A549 (cell line): ENCODE data around the gene KEL. TPM values are rescaled to one million over a fixed set of nuclear protein-coding genes. Genes with fewer than 3 reads are reported as not detected.

ENCODE experiments used
- ATAC-seq, 2 experiments: fragments of 200-7000 bp in 1 of 2; fragments of >200 bp in 1 of 2; cut with Nextera tagmentation in 1 of 2; cut with Tn5 transposase in 1 of 2; 3 replicates each; pipeline versions ENCODE4 v1.8.0 to v1.9.1; 2018 to 2020; ENCODE audit warnings: mild to moderate bottlenecking in 1 of 2, moderate library complexity in 1 of 2
- CTCF ChIA-PET: fragments of 300-600 bp; sonication (Branson Sonifier 250); formaldehyde crosslinking; extraction: SDS; loops from one replicate; lab custom pipeline; 2021; ENCODE audit warnings: antibody characterized with exemption, inconsistent platforms; lab: Yijun Ruan, JAX
- POLR2A ChIA-PET: fragments of 350-600 bp; formaldehyde crosslinking; extraction: SDS; loops from one replicate; lab custom pipeline; 2021; ENCODE audit warnings: antibody characterized with exemption, inconsistent platforms; lab: Yijun Ruan, JAX
- DNase-seq, 2 experiments: peaks; one replicate each; pipeline versions ENCODE4 v3.0.0 to v3.0.0-alpha.2; 2011 to 2016; ENCODE audit warnings: low read depth in 1 of 2, low spot score in 1 of 2
- FAIRE-seq: peaks from 2 replicates; lab custom pipeline; 2011; peaks lifted over from hg19 to GRCh38; lab: Jason Lieb, UNC
- H3K27ac ChIP-seq, 2 experiments: fragments of >200 bp; sonication (Bioruptor Twin); formaldehyde crosslinking; 3 replicates each; pipeline ENCODE4 v1.5.1; 2016 to 2017
- H3K4me1 ChIP-seq: fragments of >200 bp; sonication (Bioruptor Twin); formaldehyde crosslinking; 3 replicates; pipeline ENCODE4 v1.6.1; 2016
- H3K4me2 ChIP-seq: fragments of >200 bp; sonication (Bioruptor Twin); formaldehyde crosslinking; 3 replicates; pipeline ENCODE4 v1.6.1; 2016
- H3K4me3 ChIP-seq: fragments of >200 bp; sonication (Bioruptor Twin); formaldehyde crosslinking; 3 replicates; pipeline ENCODE4 v1.5.1; 2016
- H3K9me3 ChIP-seq: fragments of >200 bp; sonication (Bioruptor Twin); formaldehyde crosslinking; 3 replicates; pipeline ENCODE4 v1.6.1; 2016
- ATOH8 ChIP-seq: fragments of 250-450 bp; sonication (Bioruptor Pico); IDR thresholded peaks from 2 replicates; pipeline ENCODE4 v1.5.0; 2020; ENCODE audit warnings: low read depth, mild to moderate bottlenecking, moderate library complexity
- CHD4 ChIP-seq: fragments of 200-600 bp; sonication (generic); IDR thresholded peaks from 2 replicates; pipeline ENCODE4 v1.6.1; 2016; ENCODE audit warnings: antibody characterized with exemption, mild to moderate bottlenecking, borderline replicate concordance
- E2F6 ChIP-seq: IDR thresholded peaks from 2 replicates; pipeline ENCODE4 v1.6.1; 2012; ENCODE audit warnings: low read depth, borderline replicate concordance
- FOXS1 ChIP-seq: fragments of 250-450 bp; sonication (Bioruptor Pico); IDR thresholded peaks from 2 replicates; pipeline ENCODE4 v1.5.0; 2020; ENCODE audit warnings: mild to moderate bottlenecking, moderate library complexity
- GATA3 ChIP-seq: IDR thresholded peaks from 2 replicates; pipeline ENCODE4 v1.6.1; 2012; ENCODE audit warnings: borderline replicate concordance
- HEYL ChIP-seq: fragments of 250-450 bp; sonication (Bioruptor Pico); IDR thresholded peaks from 2 replicates; pipeline ENCODE4 v1.8.0; 2021; ENCODE audit warnings: mild to moderate bottlenecking, moderate library complexity
- HOXA7 ChIP-seq: fragments of 250-450 bp; sonication (Bioruptor Pico); IDR thresholded peaks from 2 replicates; pipeline ENCODE4 v1.5.0; 2020; ENCODE audit warnings: mild to moderate bottlenecking, moderate library complexity
- HOXB13 ChIP-seq: fragments of 250-450 bp; sonication (Bioruptor Pico); IDR thresholded peaks from 2 replicates; pipeline ENCODE4 v1.5.0; 2020; ENCODE audit warnings: low read depth, mild to moderate bottlenecking, moderate library complexity
- HOXB5 ChIP-seq: fragments of 250-450 bp; sonication (Bioruptor Pico); IDR thresholded peaks from 2 replicates; pipeline ENCODE4 v1.5.0; 2020; ENCODE audit warnings: mild to moderate bottlenecking, moderate library complexity
- JUN ChIP-seq, 2 experiments: fragments of >200 bp; sonication (Bioruptor Twin); formaldehyde crosslinking; IDR thresholded peaks; 2 replicates in 1 of 2; 3 replicates in 1 of 2; pipeline ENCODE4 v1.6.1; 2016 to 2017
- MAFK ChIP-seq: fragments of 450-650 bp; IDR thresholded peaks from 2 replicates; pipeline ENCODE4 v1.6.1; 2014; ENCODE audit not compliant: partially characterized antibody
- NPAS2 ChIP-seq: fragments of 250-450 bp; sonication (Bioruptor Pico); IDR thresholded peaks from 2 replicates; pipeline ENCODE4 v1.8.0; 2022; ENCODE audit warnings: mild to moderate bottlenecking, moderate library complexity, borderline replicate concordance
- RNF2 ChIP-seq: fragments of 200-600 bp; sonication (generic); IDR thresholded peaks from 2 replicates; pipeline ENCODE4 v1.6.1; 2016; ENCODE audit warnings: low read depth, mild to moderate bottlenecking, antibody characterized with exemption, moderate library complexity, borderline replicate concordance
- SREBF2 ChIP-seq: fragments of 450-650 bp; IDR thresholded peaks from 2 replicates; pipeline ENCODE4 v1.6.1; 2014; ENCODE audit warnings: mild to moderate bottlenecking, moderate library complexity
- ZFP36 ChIP-seq: fragments of 450-650 bp; IDR thresholded peaks from 2 replicates; pipeline ENCODE4 v1.6.1; 2014; ENCODE audit warnings: borderline replicate concordance; ENCODE audit not compliant: partially characterized antibody
- ZNF302 ChIP-seq: fragments of 250-450 bp; sonication (Bioruptor Pico); IDR thresholded peaks from 2 replicates; pipeline ENCODE4 v1.9.0; 2021; ENCODE audit warnings: inconsistent platforms, mild to moderate bottlenecking, moderate library complexity
- ZSCAN20 ChIP-seq: fragments of 250-450 bp; sonication (Bioruptor Pico); IDR thresholded peaks from 2 replicates; pipeline ENCODE4 v1.8.0; 2022; ENCODE audit warnings: mild to moderate bottlenecking, moderate library complexity
- WGBS: methylation state at CpG from one replicate; pipeline ENCODE4 v1.1.6; 2017; ENCODE audit errors: missing lambda C conversion rate; 5-methylcytosine and 5-hydroxymethylcytosine counted together
- polyA plus RNA-seq, 4 experiments: library from polyadenylated mRNA; depleted of rRNA in 3 of 4; stranded (reverse); fragments of >200 nt; fragmentation: RNase III in 1 of 4; extraction: RNeasy Plus Mini Kit Qiagen cat#74134 plus additional on column Dnase treatment in 1 of 4; gene quantifications; 2 replicates in 3 of 4; 3 replicates in 1 of 4; pipeline ENCODE4 v1.2.3, GENCODE V29; 2011 to 2017

KEL gene
- polyA plus RNA-seq, 2 of the 4 experiments (the other 2 are of a cell fraction) = 0.14 TPM; not detected in 1

GRCh38 chr7:142968229-142968628, 6.1 kb upstream of the KEL start:
- no peaks in the 10 kb centered on the region for H3K9me3 ChIP-seq
- TF ChIP-seq SREBF2 (no peak), ZNF302 (no peak), CHD4 (no peak), ZSCAN20 (CRISPR knock-in tag) (no peak), HEYL (CRISPR knock-in tag) (no peak), GATA3 (no peak), RNF2 (no peak), HOXA7 (CRISPR knock-in tag) (no peak), ZFP36 (no peak), ATOH8 (CRISPR knock-in tag) (no peak)
- TF ChIP-seq, all 56 proteins: peak for 0
- ATAC-seq (no peak), DNase-seq (no peak), FAIRE-seq (no peak)
- ChIA-PET CTCF (no interaction called here), POLR2A (no interaction called here)
- WGBS = 3% methylated on average over 4 of the region's 4 CpGs
- no peaks in the 10 kb centered on the region for H3K4me1 ChIP-seq
- H3K27ac ChIP-seq = no peak overlapping the region
- H3K4me2 ChIP-seq = no peak overlapping the region
- H3K4me3 ChIP-seq = no peak overlapping the region

- Histone ChIP-seq H3K27ac (no peak overlapping the region), H3K4me1 (no peaks in the 10 kb centered on the region), H3K9me3 (no peaks in the 10 kb centered on the region), H3K4me2 (no peak overlapping the region)
- FAIRE-seq (no peak), DNase-seq (no peak), ATAC-seq (no peak; a peak in 1 of 6 replicates)
- 13% methylated on average over 6 of the region's 6 CpGs for WGBS
- POLR2A ChIA-PET = no interaction called here
- CTCF ChIA-PET = interaction anchor here (1.1 to 1.2 kb wide), 2 partner anchors 38 to 251 kb away, joined by 3 read pairs; no protein-coding TSS in a partner anchor
- no peak for TF ChIP-seq ATOH8 (CRISPR knock-in tag)
- TF ChIP-seq FOXS1 = no peak
- TF ChIP-seq HOXB5 (CRISPR knock-in tag) = no peak
- TF ChIP-seq HOXB13 = no peak
- TF ChIP-seq JUN (IDR thresholded peaks at IDR 0.05) = no peak
- TF ChIP-seq, all 56 proteins: peak for 0
- H3K4me3 ChIP-seq = no peak overlapping the region
Measured at GRCh38 chr7:142964502-142965246, 2.5 kb upstream of the KEL start.

- no peak for DNase-seq
- CTCF ChIA-PET = interaction anchor here (1.1 to 1.2 kb wide), 2 partner anchors 38 to 251 kb away, joined by 3 read pairs; no protein-coding TSS in a partner anchor
- FAIRE-seq = no peak
- POLR2A ChIA-PET = no interaction called here
- Histone ChIP-seq H3K4me3 (no peak overlapping the region), H3K9me3 (no peaks in the 10 kb centered on the region), H3K4me1 (no peaks in the 10 kb centered on the region), H3K27ac (no peak overlapping the region), H3K4me2 (no peak overlapping the region)
- 3% methylated on average over 2 of the region's 2 CpGs for WGBS
- TF ChIP-seq MAFK = peak; percentile 47
- TF ChIP-seq NPAS2 (CRISPR knock-in tag) = no peak
- no peak for TF ChIP-seq E2F6
- TF ChIP-seq ATOH8 (CRISPR knock-in tag) = no peak
- TF ChIP-seq HEYL (CRISPR knock-in tag) = no peak
- no peak for ATAC-seq
Measured at GRCh38 chr7:142963993-142964392, 1.8 kb upstream of the KEL start.
